RWPE2 (cell line): Measurements from ENCODE around the gene H2AZ2.

Experiments
- ATAC-seq: fragments of 200-7000 bp; cut with Tn5 transposase; 3 replicates; pipeline ENCODE4 v1.9.1; 2021; ENCODE audit warnings: low read depth
- DNase-seq: peaks from one replicate; pipeline ENCODE4 v3.0.0-alpha.2; 2020; ENCODE audit warnings: low spot score
- H3K27ac ChIP-seq: fragments of 450-650 bp; 2 replicates; pipeline ENCODE4 v1.5.1; 2017; ENCODE audit warnings: mild to moderate bottlenecking; ENCODE audit not compliant: poor library complexity, severe bottlenecking
- H3K27me3 ChIP-seq: fragments of 250-450 bp; sonication (Bioruptor Pico); 2 replicates; pipeline ENCODE4 v1.5.1; 2021; ENCODE audit warnings: mild to moderate bottlenecking, moderate library complexity; ENCODE audit not compliant: insufficient read depth, poor library complexity, severe bottlenecking
- H3K36me3 ChIP-seq: fragments of 250-450 bp; sonication (Bioruptor Pico); 2 replicates; pipeline ENCODE4 v1.5.1; 2020; ENCODE audit warnings: low read depth, mild to moderate bottlenecking, moderate library complexity
- H3K4me1 ChIP-seq: fragments of 250-450 bp; sonication (Bioruptor Pico); 2 replicates; pipeline ENCODE4 v1.5.1; 2021; ENCODE audit warnings: mild to moderate bottlenecking, moderate library complexity; ENCODE audit not compliant: insufficient read depth, poor library complexity, severe bottlenecking
- H3K4me3 ChIP-seq: fragments of 250-450 bp; sonication (Bioruptor Pico); 2 replicates; pipeline ENCODE4 v1.5.1; 2021; ENCODE audit warnings: mild to moderate bottlenecking, moderate library complexity; ENCODE audit not compliant: severe bottlenecking
- H3K9me3 ChIP-seq: fragments of 250-450 bp; sonication (Bioruptor Pico); 2 replicates; pipeline ENCODE4 v1.5.1; 2021; ENCODE audit warnings: mild to moderate bottlenecking, moderate library complexity; ENCODE audit not compliant: severe bottlenecking
- CTCF ChIP-seq: fragments of 450-650 bp; IDR thresholded peaks from one replicate; pipeline ENCODE4 v1.5.1; 2017; ENCODE audit warnings: mild to moderate bottlenecking, moderate library complexity; ENCODE audit not compliant: poor library complexity, severe bottlenecking

The H2AZ2 gene

GRCh38 chr7:44858161-44858560 lies 10.3 kb upstream of the H2AZ2 start:
- DNase-seq (no peak), ATAC-seq (no peak)
- peak; percentile 6 for TF ChIP-seq CTCF

DNA sequence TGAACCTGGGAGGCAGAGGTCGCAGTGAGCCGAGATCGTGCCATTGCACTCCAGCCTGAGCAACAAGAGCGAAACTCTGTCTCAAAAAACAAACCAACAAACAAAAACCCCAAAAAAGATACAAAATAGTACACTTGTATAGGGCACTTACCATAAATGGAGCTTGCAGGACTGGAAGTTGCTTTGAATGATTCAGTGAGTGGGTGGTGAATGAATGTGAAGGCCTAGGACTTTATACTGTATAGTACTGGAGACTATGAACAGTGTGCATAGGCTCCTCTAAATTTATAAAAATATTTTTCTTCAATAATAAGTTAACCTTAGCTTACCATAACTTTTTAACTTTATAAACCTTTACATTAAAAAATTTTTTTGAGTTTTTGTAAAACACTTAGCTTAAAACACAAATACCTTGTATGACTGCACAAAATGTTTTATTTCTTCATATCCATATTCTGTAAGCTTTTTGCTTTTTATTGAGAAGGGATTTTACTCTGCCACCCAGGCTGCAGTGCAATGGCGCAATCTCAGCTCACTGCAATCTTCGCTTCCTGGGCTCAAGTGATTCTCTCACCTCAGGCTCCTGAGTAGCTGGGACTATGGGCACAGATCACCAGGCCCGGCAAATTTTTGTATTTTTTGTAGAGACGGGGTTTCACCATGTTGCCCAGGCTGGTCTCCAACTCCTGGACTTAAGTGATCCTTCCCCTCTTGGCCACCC lies 6.9 kb upstream of the H2AZ2 start:
- H3K4me1 ChIP-seq, result no peaks in the 10 kb centered on the region
- ATAC-seq, result no peak
- TF ChIP-seq CTCF, result no peak

More at GRCh38 chr7:44858161-44858560, 10.3 kb upstream of the H2AZ2 start:
- no peaks in the 10 kb centered on the region for H3K9me3 ChIP-seq
- H3K36me3 ChIP-seq, result no peaks in the 10 kb centered on the region
- no peak overlapping the region for H3K4me3 ChIP-seq
- no peaks in the 10 kb centered on the region for H3K27me3 ChIP-seq
- H3K27ac ChIP-seq, result no peak overlapping the region
- H3K4me1 ChIP-seq, result no peaks in the 10 kb centered on the region

DNA sequence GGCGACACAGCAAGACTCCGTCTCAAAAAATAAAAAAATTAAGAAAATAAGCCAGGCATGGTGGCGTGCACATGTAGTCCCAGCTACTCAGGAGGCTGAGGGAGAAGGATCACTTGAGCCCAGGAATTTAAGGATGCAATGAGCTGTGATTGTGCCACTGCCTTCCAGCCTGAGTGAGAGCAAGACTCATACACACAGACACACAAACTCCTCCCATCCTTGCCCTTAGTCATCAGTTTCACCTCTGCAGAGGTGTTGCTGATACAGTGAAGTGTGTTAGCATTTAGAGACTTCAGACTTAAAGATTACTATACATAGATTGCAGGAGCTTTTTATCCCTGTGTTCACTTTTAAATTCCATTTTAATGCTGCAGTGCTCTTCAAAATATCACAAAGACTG lies 5.5 kb upstream of the H2AZ2 start:
- no peak for DNase-seq
- Histone ChIP-seq H3K9me3 (no peaks in the 10 kb centered on the region), H3K27me3 (no peaks in the 10 kb centered on the region), H3K4me3 (no peak overlapping the region), H3K36me3 (no peaks in the 10 kb centered on the region), H3K4me1 (no peaks in the 10 kb centered on the region), H3K27ac (no peak overlapping the region)
- ATAC-seq, result peak; percentile 43; the same call in 2 of the 3 replicates
- no peak for TF ChIP-seq CTCF

More for the DNA sequence above, 6.9 kb upstream of the H2AZ2 start:
- Histone ChIP-seq H3K4me3 (no peak overlapping the region), H3K27ac (no peak overlapping the region), H3K36me3 (no peaks in the 10 kb centered on the region), H3K27me3 (no peaks in the 10 kb centered on the region), H3K9me3 (no peaks in the 10 kb centered on the region)
- no peak for DNase-seq

GRCh38 chr7:44852590-44852989 lies 4.7 kb upstream of the H2AZ2 start:
- H3K27me3 ChIP-seq, result no peaks in the 10 kb centered on the region
- no peaks in the 10 kb centered on the region for H3K4me1 ChIP-seq
- H3K36me3 ChIP-seq, result no peaks in the 10 kb centered on the region
- H3K4me3 ChIP-seq, result no peak overlapping the region
- DNase-seq, result no peak
- TF ChIP-seq CTCF, result no peak
- no peak for ATAC-seq
- no peaks in the 10 kb centered on the region for H3K9me3 ChIP-seq
- no peak overlapping the region for H3K27ac ChIP-seq

DNA sequence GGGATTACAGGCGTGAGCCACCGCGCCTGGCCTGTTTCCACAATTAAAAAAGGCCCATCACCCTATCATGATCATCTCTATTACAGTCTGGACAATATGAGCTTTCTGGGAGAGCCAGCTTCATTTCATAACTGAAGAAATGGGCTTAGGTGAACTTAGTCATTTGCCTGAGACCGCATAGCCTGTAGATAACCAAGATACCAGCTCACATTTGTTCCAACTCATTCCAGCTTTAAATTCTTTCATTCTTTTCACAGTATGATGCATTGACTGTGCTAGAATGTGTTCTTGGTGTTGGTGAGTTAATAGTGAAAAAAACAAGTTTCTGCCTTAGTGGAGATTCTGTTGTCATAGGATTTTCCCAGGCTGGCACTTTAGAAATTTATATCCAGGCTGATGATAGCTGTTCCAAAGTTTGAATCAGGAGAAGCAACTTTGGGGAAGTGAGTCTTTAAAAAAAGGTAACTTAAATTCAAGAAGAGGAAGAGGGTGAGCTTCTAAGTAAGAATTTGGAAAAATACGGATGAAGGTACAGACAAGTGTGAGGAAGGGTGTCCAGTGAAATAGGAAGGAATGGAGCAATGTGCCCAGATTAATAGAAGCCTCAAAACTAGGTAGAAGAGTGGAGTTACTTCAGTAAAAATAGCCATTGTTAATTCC lies 2.1 kb upstream of the H2AZ2 start:
- ATAC-seq, result no peak
- H3K27ac ChIP-seq, result no peak overlapping the region
- no peak overlapping the region for H3K4me3 ChIP-seq

More for the DNA sequence above, 2.1 kb upstream of the H2AZ2 start:
- no peak for TF ChIP-seq CTCF
- H3K4me1 ChIP-seq, result peaks cover 13% of the 10 kb centered on the region
- DNase-seq, result no peak
- no peaks in the 10 kb centered on the region for H3K27me3 ChIP-seq
- no peaks in the 10 kb centered on the region for H3K36me3 ChIP-seq
- H3K9me3 ChIP-seq, result no peaks in the 10 kb centered on the region
